Iris pigment epithelial cell (primary cell): ENCODE measurements around the gene PPM1L.

Experiments
- DNase-seq: peaks from one replicate; pipeline ENCODE4 v3.0.0-alpha.2; 2011; ENCODE audit warnings: low read depth

PPM1L gene

GRCh38 chr3:161100994-161101393 is 345.0 kb downstream of the PPM1L start:
- no peak for DNase-seq

DNA sequence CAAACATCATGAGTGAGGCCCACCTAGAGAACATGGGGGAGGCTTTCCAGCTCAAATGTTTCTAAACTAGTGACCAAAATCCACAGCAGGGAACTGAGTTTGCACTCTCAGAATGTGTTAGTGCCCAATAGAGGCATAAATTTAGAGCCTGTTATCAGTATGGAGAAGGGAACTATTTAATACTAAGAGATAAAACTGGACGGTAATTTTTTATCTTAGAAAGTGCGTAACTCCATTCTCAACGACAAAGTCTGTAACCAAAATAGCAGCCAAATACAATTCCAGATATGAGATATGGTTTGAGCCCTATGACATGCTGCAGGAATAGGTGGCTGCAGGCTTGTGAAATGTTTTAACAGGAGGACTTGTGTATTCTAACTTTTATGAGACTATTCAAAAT is 345.6 kb downstream of the PPM1L start:
- DNase-seq, result no peak

GRCh38 chr3:161103776-161104385 is 347.9 kb downstream of the PPM1L start:
- no peak for DNase-seq

- peak; percentile 48 for DNase-seq
These were observed 348.8 kb downstream of the PPM1L start, which contains the start of gene B3GALNT1 for GRCh38 chr3:161104561-161105551. TSS of gene B3GALNT1 (minus strand) at chr3:161105349. CDS start at chr3:161086754, 18,595 bp downstream.

DNA sequence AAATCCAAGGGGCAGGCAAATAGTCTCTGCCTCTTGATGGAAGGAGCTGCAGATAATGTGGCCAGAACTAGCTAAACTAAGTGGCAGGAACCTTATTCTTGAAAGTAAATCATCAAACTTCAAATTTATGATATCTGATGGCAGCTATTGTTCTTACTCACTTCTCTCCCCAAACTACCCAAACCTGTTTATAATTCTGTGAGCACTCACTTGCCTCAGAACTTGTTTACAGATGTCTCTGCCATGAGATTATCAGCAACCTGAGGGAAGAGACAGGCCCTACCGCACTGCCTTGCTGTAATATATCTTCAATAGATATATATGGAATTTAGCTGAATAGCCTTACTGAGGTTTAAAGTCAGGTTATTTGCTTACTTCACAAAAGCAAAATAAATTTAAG is 351.3 kb downstream of the PPM1L start:
- DNase-seq, result no peak

DNA sequence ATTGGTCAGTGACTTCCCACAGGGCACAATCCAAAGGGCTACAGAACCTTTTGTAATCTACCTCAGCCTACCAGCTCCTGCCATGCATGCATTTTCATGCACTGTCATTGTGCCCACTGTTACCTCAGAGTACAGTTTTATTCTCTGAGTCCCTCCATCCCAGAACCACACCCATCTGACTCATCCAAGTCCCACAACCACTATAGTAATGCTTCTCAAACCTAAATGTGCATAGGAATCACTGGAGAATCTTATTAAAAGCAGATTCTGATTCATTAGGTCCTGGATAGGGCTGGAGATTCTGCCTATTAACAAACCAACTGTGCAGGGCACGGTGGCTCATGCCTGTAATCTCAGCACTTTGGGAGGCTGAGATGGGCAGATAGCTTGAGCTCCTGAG is 352.8 kb downstream of the PPM1L start:
- peak; percentile 16 for DNase-seq

- DNase-seq, result no peak
These were observed 361.6 kb downstream of the PPM1L start for GRCh38 chr3:161117646-161118045.

- no peak for DNase-seq
These were observed 370.5 kb downstream of the PPM1L start for GRCh38 chr3:161126495-161126894.
